ENCODE results near the gene MPND.

Gene MPND

GRCh38 chr19:4386041-4386782 is 42.9 kb downstream of the MPND start:
- TF ChIP-seq CTCF (IDR thresholded peaks at IDR 0.05; ENCODE audit: unreplicated experiment in 3 of 3), result peak in 2 of 3 experiments; percentile 10 to 18
- Mint-ChIP-seq H3K9me3 (no peaks in the 10 kb centered on the region), H3K4me1 (peaks cover 42% of the 10 kb centered on the region), H3K27me3 (ENCODE audit: low read depth) (no peaks in the 10 kb centered on the region), H3K27ac (peak overlapping the region; percentile 54 to 85 (median 82)), H3K36me3 (ENCODE audit: low read depth) (peaks cover 4% of the 10 kb centered on the region), H3K4me3 (no peak overlapping the region)

- Mint-ChIP-seq H3K4me1 (peaks cover 57% of the 10 kb centered on the region), H3K4me3 (peak overlapping the region; percentile 32 to 45 (median 44)), H3K9me3 (no peaks in the 10 kb centered on the region), H3K27ac (peak overlapping the region; percentile 79 to 96 (median 87)), H3K27me3 (ENCODE audit: low read depth) (no peaks in the 10 kb centered on the region), H3K36me3 (ENCODE audit: low read depth) (peaks cover 3% of the 10 kb centered on the region)
- TF ChIP-seq CTCF (IDR thresholded peaks at IDR 0.05; ENCODE audit: unreplicated experiment in 3 of 3), result no peak
Measured at GRCh38 chr19:4388337-4389063, 45.1 kb downstream of the MPND start.

GRCh38 chr19:4389064-4389375 is 45.7 kb downstream of the MPND start:
- Mint-ChIP-seq H3K4me1 (peaks cover 61% of the 10 kb centered on the region), H3K36me3 (ENCODE audit: low read depth) (peaks cover 3% of the 10 kb centered on the region), H3K27me3 (ENCODE audit: low read depth) (no peaks in the 10 kb centered on the region), H3K9me3 (no peaks in the 10 kb centered on the region), H3K4me3 (peak overlapping the region; percentile 36 to 42 (median 37)), H3K27ac (peak overlapping the region; percentile 67 to 96 (median 87))
- TF ChIP-seq CTCF (IDR thresholded peaks at IDR 0.05; ENCODE audit: unreplicated experiment in 3 of 3), result no peak

- H3K27me3 Mint-ChIP-seq (ENCODE audit: low read depth), result no peaks in the 10 kb centered on the region
- no peaks in the 10 kb centered on the region for H3K9me3 Mint-ChIP-seq
- H3K27ac Mint-ChIP-seq, result peak overlapping the region; percentile 87 to 96 (median 95)
- peaks cover 3% of the 10 kb centered on the region for H3K36me3 Mint-ChIP-seq (ENCODE audit: low read depth)
- peaks cover 66% of the 10 kb centered on the region for H3K4me1 Mint-ChIP-seq
- TF ChIP-seq CTCF (IDR thresholded peaks at IDR 0.05; ENCODE audit: unreplicated experiment in 3 of 3), result no peak
- H3K4me3 Mint-ChIP-seq, result peak overlapping the region in 1 of 3 experiments; percentile 63
Measured at GRCh38 chr19:4389511-4390016, 46.2 kb downstream of the MPND start.

GRCh38 chr19:4390017-4390566 is 46.7 kb downstream of the MPND start:
- Mint-ChIP-seq H3K9me3 (no peaks in the 10 kb centered on the region), H3K36me3 (ENCODE audit: low read depth) (peaks cover 5% of the 10 kb centered on the region), H3K27me3 (ENCODE audit: low read depth) (no peaks in the 10 kb centered on the region), H3K27ac (peak overlapping the region; percentile 87 to 96 (median 95)), H3K4me3 (peak overlapping the region; percentile 39 to 63 (median 45)), H3K4me1 (peaks cover 71% of the 10 kb centered on the region)
- no peak for TF ChIP-seq CTCF (IDR thresholded peaks at IDR 0.05; ENCODE audit: unreplicated experiment in 3 of 3)
